SK-N-SH (cell line): Measurements from ENCODE around the gene LMAN1L. TPM values are rescaled to one million over a fixed set of nuclear protein-coding genes. Genes with fewer than 3 reads are reported as not detected.

Experiments
- CTCF ChIA-PET: fragments of 300-600, 350-600 bp; formaldehyde crosslinking; extraction: SDS; loops from one replicate; lab custom pipeline; 2021; lab: Yijun Ruan, JAX
- POLR2A ChIA-PET: fragments of 350-600 bp; sonication (Branson Sonifier 250); formaldehyde crosslinking; extraction: SDS; loops from one replicate; lab custom pipeline; 2020; ENCODE audit warnings: antibody characterized with exemption, inconsistent platforms; lab: Yijun Ruan, JAX
- DNase-seq: peaks from one replicate; pipeline ENCODE4 v3.0.0; 2012
- H2AFZ ChIP-seq: fragments of 200-600 bp; sonication (generic); 2 replicates; pipeline ENCODE4 v1.8.1; 2016; ENCODE audit warnings: antibody characterized with exemption, mild to moderate bottlenecking, low read depth
- H3F3A ChIP-seq: fragments of 200-600 bp; sonication (generic); replicated peaks from 2 replicates; pipeline ENCODE3; 2016; ENCODE audit warnings: antibody characterized with exemption, mild to moderate bottlenecking; ENCODE audit not compliant: insufficient read depth
- H3K27ac ChIP-seq, 2 experiments: fragments of 200-500 bp in 1 of 2; fragments of 200-600 bp in 1 of 2; sonication (Bioruptor generic) in 1 of 2; sonication (generic), shearing (Covaris generic) in 1 of 2; 2 replicates each; pipeline versions ENCODE4 v1.5.1 to v1.6.1; 2014 to 2016; ENCODE audit warnings: low read depth in 2 of 2, inconsistent platforms in 1 of 2, low read length in 1 of 2, mild to moderate bottlenecking in 1 of 2, mixed read lengths in 1 of 2
- H3K27me3 ChIP-seq: fragments of 200-600 bp; sonication (generic), shearing (Covaris generic); 2 replicates; pipeline ENCODE4 v1.6.1; 2016; ENCODE audit warnings: mixed run types; ENCODE audit not compliant: insufficient read depth
- H3K36me3 ChIP-seq, 2 experiments: fragments of 200-500 bp in 1 of 2; fragments of 200-600 bp in 1 of 2; sonication (Bioruptor generic) in 1 of 2; sonication (generic) in 1 of 2; replicated peaks in 1 of 2; 2 replicates each; pipeline versions ENCODE3 to v1.5.1; 2014 to 2016; ENCODE audit warnings: low read length in 1 of 2, mild to moderate bottlenecking in 1 of 2; ENCODE audit not compliant: insufficient read depth in 2 of 2, control insufficient read depth in 1 of 2
- H3K4me1 ChIP-seq, 2 experiments: fragments of 200-500 bp in 1 of 2; fragments of 200-600 bp in 1 of 2; sonication (Bioruptor generic) in 1 of 2; sonication (generic), shearing (Covaris generic) in 1 of 2; 2 replicates each; pipeline versions ENCODE4 v1.5.1 to v1.6.1; 2014 to 2016; ENCODE audit warnings: low read depth in 1 of 2, low read length in 1 of 2, mixed run types in 1 of 2; ENCODE audit not compliant: insufficient read depth in 2 of 2, control insufficient read depth in 1 of 2
- H3K4me2 ChIP-seq: fragments of 200-600 bp; sonication (generic), shearing (Covaris generic); 2 replicates; pipeline ENCODE4 v1.6.1; 2017; ENCODE audit warnings: mixed run types
- H3K4me3 ChIP-seq, 2 experiments: fragments of 200-500 bp in 1 of 2; fragments of 200-600 bp in 1 of 2; sonication (Bioruptor generic) in 1 of 2; sonication (generic), shearing (Covaris generic) in 1 of 2; 2 replicates each; pipeline versions ENCODE4 v1.5.1 to v1.8.1; 2014 to 2016; ENCODE audit warnings: low read depth in 2 of 2, inconsistent platforms in 1 of 2, low read length in 1 of 2, mild to moderate bottlenecking in 1 of 2, mixed read lengths in 1 of 2, moderate library complexity in 1 of 2
- H3K79me2 ChIP-seq: fragments of 200-600 bp; sonication (generic); 2 replicates; pipeline ENCODE4 v1.8.1; 2017; ENCODE audit warnings: mild to moderate bottlenecking; ENCODE audit not compliant: insufficient read depth
- H3K9ac ChIP-seq: fragments of 200-600 bp; sonication (generic); 2 replicates; pipeline ENCODE4 v1.6.1; 2017; ENCODE audit warnings: mixed run types
- H3K9me2 ChIP-seq: fragments of 200-600 bp; sonication (generic); 2 replicates; pipeline ENCODE4 v1.6.1; 2017; ENCODE audit warnings: mixed run types
- H3K9me3 ChIP-seq: fragments of 200-600 bp; sonication (generic); 2 replicates; pipeline ENCODE4 v1.6.1; 2017; ENCODE audit warnings: mixed run types, mild to moderate bottlenecking, moderate library complexity
- H4K20me1 ChIP-seq: fragments of 200-600 bp; sonication (generic); 2 replicates; pipeline ENCODE4 v1.6.1; 2017; ENCODE audit warnings: mild to moderate bottlenecking, mixed run types; ENCODE audit not compliant: insufficient read depth
- CHD2 ChIP-seq: fragments of 150-350 bp; IDR thresholded peaks from 2 replicates; pipeline ENCODE4 v1.6.1; 2018; ENCODE audit warnings: low read length; ENCODE audit not compliant: partially characterized antibody
- ELF1 ChIP-seq: IDR thresholded peaks from 2 replicates; pipeline ENCODE4 v1.4.0; 2012
- FOSL2 ChIP-seq: IDR thresholded peaks from 2 replicates; pipeline ENCODE4 v1.4.0; 2012; ENCODE audit warnings: low read depth, mild to moderate bottlenecking, moderate library complexity, borderline replicate concordance
- FOXM1 ChIP-seq: IDR thresholded peaks from 2 replicates; pipeline ENCODE4 v1.4.0; 2012; ENCODE audit warnings: low read depth, mild to moderate bottlenecking
- GABPA ChIP-seq: IDR thresholded peaks from 2 replicates; pipeline ENCODE4 v1.4.0; 2012; ENCODE audit warnings: low read depth, mild to moderate bottlenecking
- NFIC ChIP-seq: IDR thresholded peaks from 2 replicates; pipeline ENCODE4 v1.4.0; 2012; ENCODE audit warnings: borderline replicate concordance
- RAD21 ChIP-seq: IDR thresholded peaks from 2 replicates; pipeline ENCODE4 v1.6.1; 2012; ENCODE audit warnings: mild to moderate bottlenecking, low read length
- RFX5 ChIP-seq: IDR thresholded peaks from 2 replicates; pipeline ENCODE4 v1.6.1; 2012; ENCODE audit warnings: mild to moderate bottlenecking, improper control_type of control experiment, low read length
- SIN3A ChIP-seq: IDR thresholded peaks from 2 replicates; pipeline ENCODE4 v1.6.1; 2012; ENCODE audit warnings: low read depth, mild to moderate bottlenecking, low read length, moderate library complexity, borderline replicate concordance
- TAF1 ChIP-seq: IDR thresholded peaks from 2 replicates; pipeline ENCODE4 v1.6.1; 2012; ENCODE audit warnings: low read depth, mild to moderate bottlenecking, low read length, moderate library complexity, borderline replicate concordance
- WGBS: methylation state at CpG from one replicate; pipeline ENCODE4 v1.1.6; 2017; ENCODE audit warnings: low lambda C conversion rate; 5-methylcytosine and 5-hydroxymethylcytosine counted together
- polyA plus RNA-seq, 3 experiments: library from polyadenylated mRNA; depleted of rRNA; stranded (reverse); fragments of >200 nt; gene quantifications; 2 replicates each; pipeline ENCODE4 v1.2.3, GENCODE V29; 2012
- TF ChIP-seq, protein P1 (sequence below): fragments of 200-600 bp; sonication (generic); IDR thresholded peaks from 2 replicates; pipeline ENCODE4 v1.6.1; 2017; ENCODE audit warnings: antibody characterized with exemption, mild to moderate bottlenecking, moderate library complexity
- TF ChIP-seq, protein P2 (sequence below): IDR thresholded peaks from 2 replicates; pipeline ENCODE4 v1.4.0; 2012; ENCODE audit warnings: low read depth, borderline replicate concordance
- TF ChIP-seq, protein P3 (sequence below): fragments of 150-350 bp; IDR thresholded peaks from 2 replicates; pipeline ENCODE4 v1.6.1; 2016; ENCODE audit warnings: mild to moderate bottlenecking, low read depth, low read length
- TF ChIP-seq, protein P4 (sequence below): IDR thresholded peaks from 2 replicates; pipeline ENCODE4 v1.4.0; 2012; ENCODE audit warnings: low read depth

The LMAN1L gene
- polyA plus RNA-seq, 1 of the 3 experiments (the other 2 are of a cell fraction): 0.02 TPM

DNA sequence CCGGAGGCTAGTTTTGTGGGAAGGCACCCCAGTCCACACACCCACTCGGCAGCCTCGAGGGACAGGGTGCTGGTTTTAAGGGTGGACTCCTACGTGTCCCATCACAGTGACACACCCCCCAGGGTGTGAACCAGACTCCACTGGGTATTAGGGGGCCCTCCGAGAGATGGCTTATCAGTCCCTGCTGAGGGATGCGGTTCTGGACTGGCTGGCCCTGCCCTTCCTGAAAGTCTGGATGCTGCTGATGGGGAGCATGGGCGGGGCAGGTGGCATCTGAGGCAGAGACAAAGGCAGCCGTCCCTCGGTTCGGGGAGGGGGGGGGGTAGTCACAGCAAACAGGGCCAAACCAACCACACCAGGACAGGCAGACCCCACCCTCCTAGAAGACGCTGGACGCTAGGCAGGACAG is 31.3 kb downstream of the LMAN1L start:
- no peaks in the 10 kb centered on the region for H3K9me2 ChIP-seq
- H3K9ac ChIP-seq: peak overlapping the region; percentile 72
- H3K36me3 ChIP-seq: peaks cover 0 to 46% of the 10 kb centered on the region in 2 experiments
- no peaks in the 10 kb centered on the region for H3K27me3 ChIP-seq
- no peak overlapping the region for H2AFZ ChIP-seq
- peak overlapping the region; percentile 72 to 85; a peak in 3 of 4 replicates for H3K27ac ChIP-seq
- no peaks in the 10 kb centered on the region for H4K20me1 ChIP-seq
- H3K4me3 ChIP-seq: no peak overlapping the region; a peak in 1 of 4 replicates
- ChIA-PET POLR2A (interaction anchor here (0.7 to 1.2 kb wide), 3 partner anchors 26 to 180 kb away, joined by 3 to 4 read pairs (median 3); partner anchors contain the start of gene PPCDC), CTCF (interaction anchor here (0.6 to 10.8 kb wide), 23 partner anchors 9 to 151 kb away, joined by 3 to 95 read pairs (median 5); partner anchors contain the start of genes CSK, RPP25 and SCAMP5)
- H3K9me3 ChIP-seq: no peaks in the 10 kb centered on the region
- DNase-seq: peak; percentile 42
- no peaks in the 10 kb centered on the region for H3K79me2 ChIP-seq
- H3K4me1 ChIP-seq: peaks cover 0 to 23% of the 10 kb centered on the region in 2 experiments; a peak in 2 of 4 replicates
- WGBS: 94% methylated on average over 5 of the region's 12 CpGs
- H3K4me2 ChIP-seq: peak overlapping the region; percentile 96; the same call in 1 of the 2 replicates
- TF ChIP-seq, protein P1, sequence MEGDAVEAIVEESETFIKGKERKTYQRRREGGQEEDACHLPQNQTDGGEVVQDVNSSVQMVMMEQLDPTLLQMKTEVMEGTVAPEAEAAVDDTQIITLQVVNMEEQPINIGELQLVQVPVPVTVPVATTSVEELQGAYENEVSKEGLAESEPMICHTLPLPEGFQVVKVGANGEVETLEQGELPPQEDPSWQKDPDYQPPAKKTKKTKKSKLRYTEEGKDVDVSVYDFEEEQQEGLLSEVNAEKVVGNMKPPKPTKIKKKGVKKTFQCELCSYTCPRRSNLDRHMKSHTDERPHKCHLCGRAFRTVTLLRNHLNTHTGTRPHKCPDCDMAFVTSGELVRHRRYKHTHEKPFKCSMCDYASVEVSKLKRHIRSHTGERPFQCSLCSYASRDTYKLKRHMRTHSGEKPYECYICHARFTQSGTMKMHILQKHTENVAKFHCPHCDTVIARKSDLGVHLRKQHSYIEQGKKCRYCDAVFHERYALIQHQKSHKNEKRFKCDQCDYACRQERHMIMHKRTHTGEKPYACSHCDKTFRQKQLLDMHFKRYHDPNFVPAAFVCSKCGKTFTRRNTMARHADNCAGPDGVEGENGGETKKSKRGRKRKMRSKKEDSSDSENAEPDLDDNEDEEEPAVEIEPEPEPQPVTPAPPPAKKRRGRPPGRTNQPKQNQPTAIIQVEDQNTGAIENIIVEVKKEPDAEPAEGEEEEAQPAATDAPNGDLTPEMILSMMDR: no peak
- no peak for TF ChIP-seq FOXM1
- TF ChIP-seq CHD2: no peak
- no peak for TF ChIP-seq SIN3A
- TF ChIP-seq ELF1: no peak
- TF ChIP-seq GABPA: no peak
- no peaks in the 10 kb centered on the region for H3F3A ChIP-seq

DNA sequence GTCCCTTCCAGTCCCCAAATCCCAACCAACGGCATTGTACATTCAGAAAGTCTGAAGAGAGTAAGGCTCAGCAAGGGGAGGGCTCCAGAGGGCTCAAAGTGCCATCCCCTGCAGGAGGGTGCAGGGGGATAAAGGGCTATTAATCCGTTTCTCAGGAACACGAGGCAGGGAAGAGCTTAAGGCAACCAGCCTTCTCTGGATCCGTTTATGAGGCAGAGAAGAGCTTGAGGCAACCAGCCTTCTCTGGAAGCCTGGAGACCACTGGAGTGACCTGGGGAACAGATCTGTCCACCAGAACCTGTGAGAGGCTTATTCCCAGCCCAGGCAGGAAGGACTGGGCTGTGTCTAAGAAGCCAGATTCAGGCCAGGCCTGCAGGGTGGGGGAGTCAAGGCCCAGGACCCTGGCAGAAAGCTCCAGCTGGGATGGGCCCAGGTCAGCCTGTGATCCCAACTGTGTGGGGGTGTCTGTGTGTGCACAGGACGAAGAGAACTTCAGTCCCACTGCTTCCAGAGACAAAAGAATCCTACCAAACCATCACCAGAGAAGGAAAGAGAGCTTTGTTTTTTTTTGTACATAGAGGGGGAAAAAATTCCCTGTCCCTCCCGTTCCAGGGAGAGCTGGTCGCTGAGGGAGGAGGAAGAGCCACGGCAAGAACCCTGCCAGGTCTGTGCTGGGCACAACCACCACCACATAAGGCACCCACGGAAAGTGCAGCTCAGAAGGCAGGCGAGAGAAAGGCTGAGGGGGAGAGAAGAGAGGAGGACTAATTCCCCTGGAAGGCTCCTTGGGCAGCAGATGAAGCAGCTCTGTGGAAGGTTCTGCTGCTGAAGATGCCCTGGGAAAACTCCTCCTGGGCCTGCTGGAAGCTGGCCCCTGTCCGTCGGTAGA is 31.9 kb downstream of the LMAN1L start:
- no peaks in the 10 kb centered on the region for H3K79me2 ChIP-seq
- no peak overlapping the region for H3K9ac ChIP-seq
- H4K20me1 ChIP-seq: no peaks in the 10 kb centered on the region
- H3K27ac ChIP-seq: peak overlapping the region in 1 of 2 experiments; percentile 40; a peak in 1 of 4 replicates
- H2AFZ ChIP-seq: no peak overlapping the region
- DNase-seq: peak; percentile 24
- ChIA-PET POLR2A (interaction anchor here (0.7 to 1.2 kb wide), 2 partner anchors 14 to 55 kb away, joined by 3 to 4 read pairs; no protein-coding TSS in a partner anchor), CTCF (interaction anchor here (1.0 to 10.8 kb wide), 10 partner anchors 8 to 212 kb away, joined by 3 to 95 read pairs (median 6); partner anchors contain the start of gene RPP25)
- H3K4me3 ChIP-seq: no peak overlapping the region
- peaks cover 0 to 23% of the 10 kb centered on the region in 2 experiments; a peak in 2 of 4 replicates for H3K4me1 ChIP-seq
- no peaks in the 10 kb centered on the region for H3K9me2 ChIP-seq
- WGBS: 96% methylated on average over 10 of the region's 12 CpGs
- no peak overlapping the region for H3K4me2 ChIP-seq
- H3K27me3 ChIP-seq: no peaks in the 10 kb centered on the region
- H3K36me3 ChIP-seq: peaks cover 0 to 42% of the 10 kb centered on the region in 2 experiments
- no peaks in the 10 kb centered on the region for H3F3A ChIP-seq
- H3K9me3 ChIP-seq: no peaks in the 10 kb centered on the region
- no peak for TF ChIP-seq RFX5
- TF ChIP-seq, protein P2, sequence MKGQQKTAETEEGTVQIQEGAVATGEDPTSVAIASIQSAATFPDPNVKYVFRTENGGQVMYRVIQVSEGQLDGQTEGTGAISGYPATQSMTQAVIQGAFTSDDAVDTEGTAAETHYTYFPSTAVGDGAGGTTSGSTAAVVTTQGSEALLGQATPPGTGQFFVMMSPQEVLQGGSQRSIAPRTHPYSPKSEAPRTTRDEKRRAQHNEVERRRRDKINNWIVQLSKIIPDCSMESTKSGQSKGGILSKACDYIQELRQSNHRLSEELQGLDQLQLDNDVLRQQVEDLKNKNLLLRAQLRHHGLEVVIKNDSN: no peak
- TF ChIP-seq, protein P1: no peak
- TF ChIP-seq FOSL2: no peak
- no peak for TF ChIP-seq SIN3A
- TF ChIP-seq TAF1: no peak
- TF ChIP-seq, protein P3, sequence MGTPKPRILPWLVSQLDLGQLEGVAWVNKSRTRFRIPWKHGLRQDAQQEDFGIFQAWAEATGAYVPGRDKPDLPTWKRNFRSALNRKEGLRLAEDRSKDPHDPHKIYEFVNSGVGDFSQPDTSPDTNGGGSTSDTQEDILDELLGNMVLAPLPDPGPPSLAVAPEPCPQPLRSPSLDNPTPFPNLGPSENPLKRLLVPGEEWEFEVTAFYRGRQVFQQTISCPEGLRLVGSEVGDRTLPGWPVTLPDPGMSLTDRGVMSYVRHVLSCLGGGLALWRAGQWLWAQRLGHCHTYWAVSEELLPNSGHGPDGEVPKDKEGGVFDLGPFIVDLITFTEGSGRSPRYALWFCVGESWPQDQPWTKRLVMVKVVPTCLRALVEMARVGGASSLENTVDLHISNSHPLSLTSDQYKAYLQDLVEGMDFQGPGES: no peak
- TF ChIP-seq, protein P4, sequence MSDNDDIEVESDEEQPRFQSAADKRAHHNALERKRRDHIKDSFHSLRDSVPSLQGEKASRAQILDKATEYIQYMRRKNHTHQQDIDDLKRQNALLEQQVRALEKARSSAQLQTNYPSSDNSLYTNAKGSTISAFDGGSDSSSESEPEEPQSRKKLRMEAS: no peak
- no peak for TF ChIP-seq NFIC
- no peak for TF ChIP-seq RAD21
